Uterus (tissue), 4 donors: Measurements from ENCODE around the gene GABARAPL2. TPM values are rescaled to one million over a fixed set of nuclear protein-coding genes. Genes with fewer than 3 reads are reported as not detected.

Experiments
- DNase-seq, 2 donors: peaks; one replicate each; pipeline ENCODE4 v3.0.0-alpha.2; 2019 to 2020
- H3K27ac ChIP-seq, 2 donors: fragments of 200-600 bp; sonication (generic); 1 replicate in 1 of 2; 2 replicates in 1 of 2; pipeline ENCODE4 v1.5.1; 2016 to 2018
- H3K27me3 ChIP-seq, 2 donors: fragments of 200-600 bp; sonication (generic); one replicate each; pipeline ENCODE4 v1.5.1; 2018 to 2019; ENCODE audit warnings: control low read depth in 1 of 2
- H3K36me3 ChIP-seq, 2 donors: fragments of 200-600 bp; sonication (generic); one replicate each; pipeline ENCODE4 v1.5.1; 2019; ENCODE audit warnings: control low read depth in 1 of 2
- H3K4me1 ChIP-seq, 2 donors: fragments of 200-600 bp; sonication (generic); one replicate each; pipeline ENCODE4 v1.5.1; 2018 to 2019; ENCODE audit warnings: control low read depth in 1 of 2
- H3K4me3 ChIP-seq, 2 donors: fragments of 200-600 bp; sonication (generic); 1 replicate in 1 of 2; 2 replicates in 1 of 2; pipeline ENCODE4 v1.5.1; 2018 to 2019; ENCODE audit warnings: mild to moderate bottlenecking in 1 of 2
- H3K9me3 ChIP-seq, 2 donors: fragments of 200-600 bp; sonication (generic); one replicate each; pipeline ENCODE4 v1.5.1; 2019; ENCODE audit warnings: control low read depth in 1 of 2
- CTCF ChIP-seq, 4 experiments: fragments of 200-600 bp in 2 of 4; fragments of 450-650 bp in 2 of 4; sonication (generic) in 2 of 4; IDR thresholded peaks; one replicate each; pipeline ENCODE4 v1.5.1; 2016 to 2019; ENCODE audit warnings: antibody characterized with exemption in 4 of 4, mild to moderate bottlenecking in 2 of 4, moderate library complexity in 1 of 4
- POLR2A ChIP-seq, 2 donors: fragments of 450-650 bp; IDR thresholded peaks; one replicate each; pipeline ENCODE4 v1.6.1; 2016; ENCODE audit warnings: antibody characterized with exemption in 2 of 2, mild to moderate bottlenecking in 1 of 2, moderate library complexity in 1 of 2
- intact Hi-C: fragments of 100-400 bp; cut with DNase I; formaldehyde crosslinking; loops from one replicate; pipeline ENCODE4 v1.15.1; 2023; ENCODE audit warnings: low total_unique reads
- total RNA-seq, 4 donors: library from RNA; depleted of rRNA in 3 of 4; stranded (reverse); fragments of >200 nt in 3 of 4; gene quantifications; one replicate each; pipeline versions ENCODE4 v1.1.0 to v1.2.4, GENCODE V29; 2014 to 2023
- donor health status: DM: yes; HTN: yes; CAD: no.

GABARAPL2 gene
- total RNA-seq, 4 donors from 2014 or later: 19.0 to 95.9 (median 79.5) TPM

DNA sequence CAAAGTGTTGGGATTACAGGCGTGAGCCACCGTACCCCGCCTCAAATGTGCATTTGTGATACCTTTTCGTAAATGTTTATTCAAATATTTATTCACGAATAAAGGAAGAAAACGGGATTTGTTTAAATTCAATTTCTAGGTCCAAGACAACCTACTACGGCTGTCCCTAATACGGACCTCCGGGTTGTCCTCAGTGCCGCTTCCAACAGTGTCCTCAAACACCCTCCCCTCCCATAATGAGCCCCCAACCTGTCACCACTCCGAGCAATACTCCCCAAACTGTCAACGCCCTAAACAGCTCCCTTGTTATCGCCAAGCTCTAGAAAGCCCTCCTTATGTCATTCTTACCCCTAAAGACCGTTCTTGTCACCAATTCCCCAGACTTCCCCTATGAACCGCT lies 539 bp upstream of the GABARAPL2 start:
- Histone ChIP-seq H3K4me1 (peaks cover 0 to 10% of the 10 kb centered on the region in 2 donors), H3K27ac (peak overlapping the region; percentile 76 to 81)
- intact Hi-C loops: loop anchor here (10.0 kb wide), 1 partner anchor 59 kb away; the partner anchor contains the start of gene ADAT1

DNA sequence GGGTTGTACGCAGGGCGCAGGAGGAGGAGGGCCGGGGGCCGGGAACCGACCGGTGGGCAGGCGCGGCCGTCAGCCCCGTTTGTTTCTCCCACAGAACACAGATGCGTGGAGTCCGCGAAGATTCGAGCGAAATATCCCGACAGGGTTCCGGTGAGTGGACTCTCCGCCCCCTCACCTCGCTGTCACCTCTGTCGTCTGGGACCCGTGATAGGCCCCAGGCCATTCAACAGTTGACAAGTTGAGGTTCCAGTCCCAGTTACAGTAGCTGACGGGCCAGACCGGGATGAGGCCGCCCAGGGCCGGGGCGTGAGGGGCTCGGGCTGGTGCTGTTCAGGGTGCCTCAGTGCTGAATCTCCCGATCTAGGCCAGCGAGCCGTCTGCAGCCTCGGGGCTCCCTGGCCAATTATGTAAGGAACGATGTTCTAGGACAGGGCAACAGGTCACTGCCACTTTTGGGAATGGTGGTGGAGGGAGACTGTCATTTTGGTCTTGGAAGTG lies 628 bp downstream of the GABARAPL2 start:
- H3K27me3 ChIP-seq: no peaks in the 10 kb centered on the region
- no peaks in the 10 kb centered on the region for H3K36me3 ChIP-seq
- TF ChIP-seq CTCF (IDR thresholded peaks at IDR 0.05): no peak
- no peak for TF ChIP-seq POLR2A (IDR thresholded peaks at IDR 0.05)
- H3K27ac ChIP-seq: peak overlapping the region; percentile 76 to 81
- peaks cover 0 to 10% of the 10 kb centered on the region in 2 donors for H3K4me1 ChIP-seq
- peak overlapping the region; percentile 79 to 95 for H3K4me3 ChIP-seq
- intact Hi-C loops: loop anchor here (10.0 kb wide), 1 partner anchor 58 kb away; the partner anchor contains the start of gene ADAT1
- no peak for DNase-seq
- no peaks in the 10 kb centered on the region for H3K9me3 ChIP-seq

More for the DNA sequence above, 539 bp upstream of the GABARAPL2 start:
- TF ChIP-seq POLR2A (IDR thresholded peaks at IDR 0.05) (no peak), CTCF (IDR thresholded peaks at IDR 0.05) (no peak)
- no peaks in the 10 kb centered on the region for H3K36me3 ChIP-seq
- no peaks in the 10 kb centered on the region for H3K27me3 ChIP-seq
- H3K9me3 ChIP-seq: no peaks in the 10 kb centered on the region
- H3K4me3 ChIP-seq: peak overlapping the region; percentile 79 to 95
- DNase-seq: no peak

DNA sequence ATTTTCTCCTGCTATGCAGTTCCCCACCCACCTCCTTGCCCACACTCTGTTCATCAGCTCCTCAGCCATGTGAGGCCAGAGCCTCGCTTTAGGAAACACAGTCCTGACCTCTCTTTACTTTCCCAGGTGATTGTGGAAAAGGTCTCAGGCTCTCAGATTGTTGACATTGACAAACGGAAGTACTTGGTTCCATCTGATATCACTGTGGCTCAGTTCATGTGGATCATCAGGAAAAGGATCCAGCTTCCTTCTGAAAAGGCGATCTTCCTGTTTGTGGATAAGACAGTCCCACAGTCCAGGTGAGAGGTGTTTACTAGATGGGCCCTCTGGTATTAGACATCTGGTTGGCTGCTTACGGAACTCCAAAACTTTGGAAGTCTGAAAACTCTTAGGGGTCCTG lies 1.7 kb downstream of the GABARAPL2 start:
- Histone ChIP-seq H3K4me3 (no peak overlapping the region), H3K4me1 (peaks cover 0 to 10% of the 10 kb centered on the region in 2 donors), H3K9me3 (no peaks in the 10 kb centered on the region), H3K27me3 (no peaks in the 10 kb centered on the region), H3K36me3 (no peaks in the 10 kb centered on the region), H3K27ac (no peak overlapping the region)
- no peak for TF ChIP-seq POLR2A (IDR thresholded peaks at IDR 0.05)
- no peak for TF ChIP-seq CTCF (IDR thresholded peaks at IDR 0.05)
- no peak for DNase-seq
- intact Hi-C loops: loop anchor here (10.0 kb wide), 1 partner anchor 57 kb away; the partner anchor contains the start of gene ADAT1

GRCh38 chr16:75570396-75571065 lies 4.4 kb downstream of the GABARAPL2 start:
- intact Hi-C loops: no loop called here
- Histone ChIP-seq H3K36me3 (no peaks in the 10 kb centered on the region), H3K4me1 (peaks cover 0 to 10% of the 10 kb centered on the region in 2 donors), H3K27ac (no peak overlapping the region), H3K27me3 (no peaks in the 10 kb centered on the region), H3K4me3 (no peak overlapping the region), H3K9me3 (no peaks in the 10 kb centered on the region)
- no peak for DNase-seq
- TF ChIP-seq POLR2A (IDR thresholded peaks at IDR 0.05): no peak
- no peak for TF ChIP-seq CTCF (IDR thresholded peaks at IDR 0.05)

DNA sequence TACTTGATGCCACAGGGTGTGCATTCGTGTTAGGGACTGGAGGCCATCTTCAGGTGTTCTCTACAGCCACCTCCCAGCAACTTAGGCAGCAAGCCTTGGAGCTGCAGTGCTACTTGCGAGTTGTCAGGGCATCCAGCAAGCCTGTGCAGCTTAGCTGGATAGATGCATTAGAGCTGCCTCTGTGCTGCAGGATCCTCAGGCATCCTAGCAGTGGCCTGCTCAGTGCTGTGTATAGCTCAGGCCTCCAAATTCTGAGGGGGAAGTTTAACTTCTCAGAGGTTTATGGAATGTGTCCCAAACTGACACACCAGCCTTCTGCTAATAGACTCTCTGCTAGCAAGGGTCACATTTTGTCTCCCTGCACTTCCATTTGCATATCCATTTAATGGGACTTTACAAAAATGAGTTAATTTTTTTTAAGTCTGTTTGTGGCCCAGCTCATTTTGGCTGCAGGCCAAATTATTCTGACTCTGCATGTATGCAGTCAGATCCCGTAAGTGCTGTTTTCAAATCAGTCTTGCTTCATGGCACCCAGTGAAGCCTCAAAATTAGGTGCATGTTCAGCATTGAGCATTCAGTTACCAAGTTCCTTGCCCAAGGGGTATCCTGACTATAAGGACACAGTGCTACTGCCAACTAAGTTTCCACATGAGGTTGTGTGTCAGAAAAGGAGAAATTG lies 6.8 kb downstream of the GABARAPL2 start:
- Histone ChIP-seq H3K27ac (no peak overlapping the region), H3K4me1 (peaks cover 0 to 5% of the 10 kb centered on the region in 2 donors), H3K36me3 (no peaks in the 10 kb centered on the region), H3K27me3 (no peaks in the 10 kb centered on the region), H3K9me3 (no peaks in the 10 kb centered on the region), H3K4me3 (no peak overlapping the region)
- TF ChIP-seq CTCF (IDR thresholded peaks at IDR 0.05) (no peak), POLR2A (IDR thresholded peaks at IDR 0.05) (no peak)
- intact Hi-C loops: no loop called here
- no peak for DNase-seq
